CD4-positive, alpha-beta T cell (primary cell): ENCODE results near the gene GALNTL6. TPM values are rescaled to one million over a fixed set of nuclear protein-coding genes. Genes with fewer than 3 reads are reported as not detected.

ENCODE experiments used
- ATAC-seq: fragments of 200-7000 bp; cut with Tn5 transposase; one replicate; pipeline ENCODE4 v1.10.0; 2022; ENCODE audit warnings: mild to moderate bottlenecking; ENCODE audit not compliant: poor library complexity
- CTCF ChIA-PET: fragments of 350-600 bp; sonication (Branson Sonifier 250); formaldehyde crosslinking; loops from one replicate; lab custom pipeline; 2021; ENCODE audit warnings: antibody characterized with exemption, inconsistent platforms; lab: Charles Lee
- POLR2A ChIA-PET: fragments of 350-600 bp; sonication (Branson Sonifier 250); formaldehyde crosslinking; loops from one replicate; lab custom pipeline; 2021; ENCODE audit warnings: antibody characterized with exemption, inconsistent platforms; lab: Charles Lee
- DNase-seq, 14 experiments: peaks; one replicate each; pipeline ENCODE4 v3.0.0-alpha.2; 2013 to 2020; ENCODE audit warnings: mixed read lengths in 2 of 14
- H3K27ac ChIP-seq, 2 donors: one replicate each; pipeline versions ENCODE4 v1.5.1 to v1.7.0; 2013; ENCODE audit warnings: low read length in 2 of 2, low read depth in 1 of 2, mild to moderate bottlenecking in 1 of 2
- H3K27me3 ChIP-seq, 2 experiments: 1 replicate in 1 of 2; 2 replicates in 1 of 2; pipeline versions ENCODE4 v1.6.1 to v1.7.0; 2013; ENCODE audit warnings: low read length in 2 of 2, control low read depth in 1 of 2, mild to moderate bottlenecking in 1 of 2, moderate library complexity in 1 of 2; ENCODE audit not compliant: insufficient read depth in 2 of 2, control insufficient read depth in 1 of 2
- H3K36me3 ChIP-seq: one replicate; pipeline ENCODE4 v1.6.1; 2013; ENCODE audit warnings: low read length, control low read depth; ENCODE audit not compliant: insufficient read depth
- H3K4me1 ChIP-seq: one replicate; pipeline ENCODE4 v1.6.1; 2013; ENCODE audit warnings: low read length, control low read depth; ENCODE audit not compliant: insufficient read depth
- H3K4me3 ChIP-seq: one replicate; pipeline ENCODE4 v1.5.1; 2013; ENCODE audit warnings: mild to moderate bottlenecking, low read length, moderate library complexity
- H3K9me3 ChIP-seq, 2 experiments: 1 replicate in 1 of 2; 2 replicates in 1 of 2; pipeline versions ENCODE4 v1.6.1 to v1.7.0; 2013; ENCODE audit warnings: low read length in 2 of 2, mild to moderate bottlenecking in 2 of 2, control low read depth in 1 of 2, moderate library complexity in 1 of 2; ENCODE audit not compliant: control insufficient read depth in 1 of 2, insufficient read depth in 1 of 2
- H3K27ac Mint-ChIP-seq: one replicate; pipeline ENCODE4 v1.8.0; 2020; ENCODE audit warnings: mixed read lengths
- H3K27me3 Mint-ChIP-seq: one replicate; pipeline ENCODE4 v1.8.0; 2021; ENCODE audit warnings: mixed read lengths
- H3K36me3 Mint-ChIP-seq: one replicate; pipeline ENCODE4 v1.8.0; 2021; ENCODE audit warnings: low read depth, mixed read lengths
- H3K4me1 Mint-ChIP-seq: one replicate; pipeline ENCODE4 v1.8.0; 2021; ENCODE audit warnings: low read depth, mixed read lengths
- H3K4me3 Mint-ChIP-seq: one replicate; pipeline ENCODE4 v1.8.0; 2020; ENCODE audit warnings: mild to moderate bottlenecking, mixed read lengths
- H3K9me3 Mint-ChIP-seq: one replicate; pipeline ENCODE4 v1.8.0; 2020; ENCODE audit warnings: mixed read lengths
- CTCF ChIP-seq: fragments of 200-600 bp; IDR thresholded peaks from one replicate; pipeline ENCODE4 v1.8.0; 2022; ENCODE audit warnings: antibody characterized with exemption, mild to moderate bottlenecking
- intact Hi-C, 2 experiments: fragments of 100-400 bp; cut with DNase I in 1 of 2; cut with micrococcal nuclease in 1 of 2; formaldehyde crosslinking; loops; one replicate each; pipeline versions ENCODE4 v1.15.1 to v1.9.0; 2023 to 2025; cut with DNase I, micrococcal nuclease
- total RNA-seq, 174 experiments: library from RNA in 2 of 174; stranded (reverse) in 2 of 174; gene quantifications; one replicate each; pipeline ENCODE4 v1.2.3 and lab custom pipeline; 2021 to 2026

GALNTL6 gene
- total RNA-seq, 2 experiments from 2014 or later: not detected

- no peaks in the 10 kb centered on the region for H3K36me3 Mint-ChIP-seq
- H3K27ac Mint-ChIP-seq: no peak overlapping the region
- no peak overlapping the region for H3K4me3 Mint-ChIP-seq
- no peak overlapping the region for H3K4me3 ChIP-seq
- ChIA-PET CTCF (no interaction called here), POLR2A (no interaction called here)
- no peaks in the 10 kb centered on the region for H3K27me3 Mint-ChIP-seq
- H3K9me3 Mint-ChIP-seq: no peaks in the 10 kb centered on the region
- no peak for TF ChIP-seq CTCF
- ATAC-seq: no peak
- intact Hi-C loops: no loop called here
- DNase-seq: no peak
- H3K9me3 ChIP-seq: peaks cover 0 to 4% of the 10 kb centered on the region in 2 experiments
- H3K4me1 Mint-ChIP-seq: no peaks in the 10 kb centered on the region
- no peaks in the 10 kb centered on the region for H3K36me3 ChIP-seq
- no peak overlapping the region for H3K27ac ChIP-seq
- no peaks in the 10 kb centered on the region for H3K4me1 ChIP-seq
- no peaks in the 10 kb centered on the region for H3K27me3 ChIP-seq
These were observed 842.9 kb downstream of the GALNTL6 start for GRCh38 chr4:172656055-172656454.

GRCh38 chr4:172657081-172657480 lies 843.9 kb downstream of the GALNTL6 start:
- Histone ChIP-seq H3K4me3 (no peak overlapping the region), H3K27ac (no peak overlapping the region), H3K4me1 (no peaks in the 10 kb centered on the region), H3K9me3 (peaks cover 0 to 4% of the 10 kb centered on the region in 2 experiments), H3K36me3 (no peaks in the 10 kb centered on the region), H3K27me3 (no peaks in the 10 kb centered on the region)
- Mint-ChIP-seq H3K27me3 (no peaks in the 10 kb centered on the region), H3K36me3 (no peaks in the 10 kb centered on the region), H3K4me3 (no peak overlapping the region), H3K27ac (no peak overlapping the region), H3K4me1 (no peaks in the 10 kb centered on the region), H3K9me3 (no peaks in the 10 kb centered on the region)
- ATAC-seq: no peak
- no peak for DNase-seq
- POLR2A ChIA-PET: no interaction called here
- intact Hi-C loops: no loop called here
- no peak for TF ChIP-seq CTCF
- CTCF ChIA-PET: no interaction called here

GRCh38 chr4:172660251-172660650 lies 847.0 kb downstream of the GALNTL6 start:
- no peak overlapping the region for H3K27ac ChIP-seq
- H3K4me1 ChIP-seq: no peaks in the 10 kb centered on the region
- no peak for TF ChIP-seq CTCF
- CTCF ChIA-PET: no interaction called here
- Mint-ChIP-seq H3K4me1 (no peaks in the 10 kb centered on the region), H3K27me3 (no peaks in the 10 kb centered on the region), H3K36me3 (no peaks in the 10 kb centered on the region), H3K9me3 (no peaks in the 10 kb centered on the region), H3K27ac (no peak overlapping the region), H3K4me3 (no peak overlapping the region)
- peaks cover 0 to 4% of the 10 kb centered on the region in 2 experiments for H3K9me3 ChIP-seq
- ATAC-seq (no peak), DNase-seq (no peak)
- H3K27me3 ChIP-seq: no peaks in the 10 kb centered on the region
- intact Hi-C loops: no loop called here
- no peaks in the 10 kb centered on the region for H3K36me3 ChIP-seq
- POLR2A ChIA-PET: no interaction called here
- H3K4me3 ChIP-seq: no peak overlapping the region
